ENCODE measurements around the gene PLEKHA8.
A peak's percentile ranks its signal among the peaks of the same experiment; 100 is the strongest.

The PLEKHA8 gene, protein sequence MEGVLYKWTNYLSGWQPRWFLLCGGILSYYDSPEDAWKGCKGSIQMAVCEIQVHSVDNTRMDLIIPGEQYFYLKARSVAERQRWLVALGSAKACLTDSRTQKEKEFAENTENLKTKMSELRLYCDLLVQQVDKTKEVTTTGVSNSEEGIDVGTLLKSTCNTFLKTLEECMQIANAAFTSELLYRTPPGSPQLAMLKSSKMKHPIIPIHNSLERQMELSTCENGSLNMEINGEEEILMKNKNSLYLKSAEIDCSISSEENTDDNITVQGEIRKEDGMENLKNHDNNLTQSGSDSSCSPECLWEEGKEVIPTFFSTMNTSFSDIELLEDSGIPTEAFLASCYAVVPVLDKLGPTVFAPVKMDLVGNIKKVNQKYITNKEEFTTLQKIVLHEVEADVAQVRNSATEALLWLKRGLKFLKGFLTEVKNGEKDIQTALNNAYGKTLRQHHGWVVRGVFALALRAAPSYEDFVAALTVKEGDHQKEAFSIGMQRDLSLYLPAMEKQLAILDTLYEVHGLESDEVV

DNA sequence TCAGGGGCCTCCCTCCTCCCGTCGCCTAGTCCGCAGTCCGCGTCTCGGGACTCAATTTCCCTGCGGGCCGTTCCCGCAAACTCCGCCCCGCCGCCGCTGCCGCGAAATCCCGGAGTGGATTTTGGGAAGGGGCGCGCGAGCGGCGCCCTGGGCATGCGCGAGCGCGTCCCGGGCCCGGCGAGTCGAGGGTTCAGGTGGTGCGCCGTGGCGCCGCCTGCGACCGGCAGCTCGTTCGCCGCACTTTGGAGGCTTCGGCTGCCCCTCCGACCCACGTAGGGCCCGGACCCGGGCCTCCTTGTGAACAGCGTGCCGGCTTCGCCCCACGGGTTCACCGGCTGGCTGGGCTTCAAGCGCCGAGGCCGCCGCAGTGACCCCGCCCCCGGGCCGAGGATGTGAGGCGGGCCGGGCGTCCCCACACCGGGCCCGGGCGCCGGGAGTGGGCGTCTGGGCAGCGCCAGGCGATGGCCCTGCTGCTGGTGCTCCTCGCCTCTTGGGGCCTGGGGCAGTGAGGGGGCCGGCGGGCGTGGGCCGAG is at the start of gene PLEKHA8:
Gene PLEKHA8, plus strand, starts transcription at position 197 of the 533 bp plus-strand sequence. CDS start 351 bp downstream, outside the sequence.
- ChIA-PET POLR2A (interaction anchor here (0.7 to 1.4 kb wide), 3 partner anchors 40 to 111 kb away, joined by 3 to 6 read pairs (median 3); no protein-coding TSS in a partner anchor), CTCF (interaction anchor here (0.6 kb wide), 1 partner anchor 45 kb away, joined by 4 read pairs; no protein-coding TSS in a partner anchor)
- peak; percentile 90 for TF ChIP-seq FOXM1 (IDR thresholded peaks at IDR 0.05; ENCODE audit: borderline replicate concordance)
- TF ChIP-seq FOXK2 (IDR thresholded peaks at IDR 0.05): no peak
- TF ChIP-seq ARNT (IDR thresholded peaks at IDR 0.05): no peak
- TF ChIP-seq NFRKB (IDR thresholded peaks at IDR 0.05): no peak
- DNase-seq (ENCODE audit: extremely low spot score): peak; percentile 85

DNA sequence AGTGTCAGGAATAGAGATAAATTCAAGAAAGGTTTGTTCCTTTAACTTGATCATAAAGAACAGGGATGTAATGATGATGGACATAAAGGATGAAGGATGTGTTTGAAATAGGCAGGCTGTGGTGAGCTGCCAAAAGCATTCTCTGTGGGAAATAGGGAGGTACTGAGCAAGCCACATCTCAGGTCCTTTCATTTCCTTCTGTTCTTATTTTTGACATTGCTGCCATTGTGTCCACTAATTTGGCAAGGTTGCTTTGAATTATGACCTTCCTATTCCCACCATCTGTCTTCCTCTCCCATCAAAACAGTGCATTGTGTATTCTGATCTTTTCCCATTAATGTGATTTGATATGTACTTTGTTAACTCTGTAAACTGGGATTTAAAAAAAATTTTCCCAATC is 48.1 kb upstream of the PLEKHA8 start:
- DNase-seq (ENCODE audit: extremely low spot score): no peak
- TF ChIP-seq TARDBP (IDR thresholded peaks at IDR 0.05) (no peak), FOXK2 (IDR thresholded peaks at IDR 0.05) (no peak), L3MBTL2 (conservative IDR thresholded peaks at IDR 0.05) (no peak), LEF1 (IDR thresholded peaks at IDR 0.05; ENCODE audit: borderline replicate concordance) (no peak), FOXA1 (IDR thresholded peaks at IDR 0.05) (no peak)
- ChIA-PET POLR2A (no interaction called here), CTCF (no interaction called here)

DNA sequence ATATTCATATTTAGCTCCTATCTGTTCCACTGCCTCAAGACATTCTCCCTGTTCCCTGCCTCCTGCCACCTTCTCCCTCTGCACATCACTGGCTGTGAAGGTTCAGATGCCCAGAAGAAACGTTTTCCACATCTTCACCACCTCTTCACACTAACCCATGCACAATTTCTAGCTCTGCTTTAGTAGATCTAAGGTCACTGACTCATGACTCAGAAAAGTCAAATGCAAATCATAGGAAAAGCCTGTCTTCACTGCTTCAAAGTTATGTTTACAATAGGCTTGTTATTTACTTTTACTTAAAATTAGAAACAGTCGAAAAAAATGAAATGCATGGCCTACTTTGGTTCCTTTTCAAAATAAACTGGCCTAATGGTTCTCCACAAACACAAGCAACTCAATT is 41.1 kb upstream of the PLEKHA8 start:
- DNase-seq (ENCODE audit: extremely low spot score): no peak
- ChIA-PET CTCF (interaction anchor here (1.4 kb wide), 1 partner anchor 75 kb away, joined by 4 read pairs; no protein-coding TSS in a partner anchor), POLR2A (interaction anchor here (1.3 to 1.5 kb wide), 2 partner anchors 19 to 41 kb away, joined by 4 to 6 read pairs; partner anchors contain the start of gene PLEKHA8)
- TF ChIP-seq, protein P1, sequence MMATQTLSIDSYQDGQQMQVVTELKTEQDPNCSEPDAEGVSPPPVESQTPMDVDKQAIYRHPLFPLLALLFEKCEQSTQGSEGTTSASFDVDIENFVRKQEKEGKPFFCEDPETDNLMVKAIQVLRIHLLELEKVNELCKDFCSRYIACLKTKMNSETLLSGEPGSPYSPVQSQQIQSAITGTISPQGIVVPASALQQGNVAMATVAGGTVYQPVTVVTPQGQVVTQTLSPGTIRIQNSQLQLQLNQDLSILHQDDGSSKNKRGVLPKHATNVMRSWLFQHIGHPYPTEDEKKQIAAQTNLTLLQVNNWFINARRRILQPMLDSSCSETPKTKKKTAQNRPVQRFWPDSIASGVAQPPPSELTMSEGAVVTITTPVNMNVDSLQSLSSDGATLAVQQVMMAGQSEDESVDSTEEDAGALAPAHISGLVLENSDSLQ (IDR thresholded peaks at IDR 0.05): no peak
- no peak for TF ChIP-seq ELF4 (IDR thresholded peaks at IDR 0.05)
- no peak for TF ChIP-seq FOXM1 (IDR thresholded peaks at IDR 0.05; ENCODE audit: borderline replicate concordance)
- no peak for TF ChIP-seq TARDBP (IDR thresholded peaks at IDR 0.05)
- no peak for TF ChIP-seq SUZ12 (IDR thresholded peaks at IDR 0.05)
- no peak for TF ChIP-seq BHLHE40 (IDR thresholded peaks at IDR 0.05; ENCODE audit: borderline replicate concordance)
- TF ChIP-seq SP1 (IDR thresholded peaks at IDR 0.05): no peak
- no peak for TF ChIP-seq HDGF (IDR thresholded peaks at IDR 0.05; ENCODE audit: borderline replicate concordance)
- TF ChIP-seq L3MBTL2 (conservative IDR thresholded peaks at IDR 0.05): no peak
- TF ChIP-seq NFRKB (IDR thresholded peaks at IDR 0.05): no peak
- TF ChIP-seq LEF1 (IDR thresholded peaks at IDR 0.05; ENCODE audit: borderline replicate concordance): no peak
- no peak for TF ChIP-seq FOXK2 (IDR thresholded peaks at IDR 0.05)
- no peak for TF ChIP-seq ARNT (IDR thresholded peaks at IDR 0.05)
- no peak for TF ChIP-seq ZNF384 (IDR thresholded peaks at IDR 0.05)
- no peak for TF ChIP-seq CTBP1 (IDR thresholded peaks at IDR 0.05; ENCODE audit: borderline replicate concordance)

DNA sequence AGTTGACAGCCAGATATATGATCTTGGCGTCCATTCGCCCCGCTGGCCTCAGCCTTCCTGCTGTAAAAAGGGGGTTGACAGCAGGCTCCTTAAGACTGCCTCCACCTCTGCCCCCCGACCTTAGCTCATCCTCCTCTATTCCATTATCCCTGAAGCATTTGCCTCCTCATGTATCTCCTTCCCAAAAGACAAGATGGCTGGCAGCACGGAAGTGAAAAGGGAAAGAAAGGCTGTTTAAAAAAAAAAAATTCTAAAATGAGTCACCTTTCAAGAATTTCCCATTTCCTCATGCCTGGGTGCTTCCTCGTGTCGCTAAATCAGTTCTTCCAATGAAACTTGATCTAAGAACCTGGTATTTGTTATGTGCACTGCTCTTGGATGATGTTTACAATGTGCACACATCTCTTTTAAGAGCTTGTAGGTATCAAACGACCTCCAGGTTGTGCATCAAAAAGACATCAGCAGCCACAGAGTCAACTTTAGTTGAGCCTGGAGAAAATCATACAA is 40.3 kb upstream of the PLEKHA8 start:
- POLR2A ChIA-PET: interaction anchor here (1.1 to 1.5 kb wide), 3 partner anchors 18 to 41 kb away, joined by 4 to 6 read pairs (median 5); partner anchors contain the start of gene PLEKHA8
- TF ChIP-seq FOXK2 (IDR thresholded peaks at IDR 0.05) (0 out of 2 replicates have a peak, but pooled peaks have one; percentile 42), NFRKB (IDR thresholded peaks at IDR 0.05) (0 out of 2 replicates have a peak, but pooled peaks have one; percentile 29), ZNF384 (IDR thresholded peaks at IDR 0.05) (peak; percentile 90), CTBP1 (IDR thresholded peaks at IDR 0.05; ENCODE audit: borderline replicate concordance) (peak; percentile 23; the same call in 1 of the 2 replicates), SUZ12 (IDR thresholded peaks at IDR 0.05) (no peak), LEF1 (IDR thresholded peaks at IDR 0.05; ENCODE audit: borderline replicate concordance) (peak; percentile 58; the same call in 1 of the 2 replicates), ELF4 (IDR thresholded peaks at IDR 0.05) (peak; percentile 12; the same call in 1 of the 2 replicates)
- TF ChIP-seq, protein P1 (IDR thresholded peaks at IDR 0.05): no peak
- peak; percentile 48 for DNase-seq (ENCODE audit: extremely low spot score)
- CTCF ChIA-PET: interaction anchor here (1.4 kb wide), 1 partner anchor 74 kb away, joined by 4 read pairs; no protein-coding TSS in a partner anchor

DNA sequence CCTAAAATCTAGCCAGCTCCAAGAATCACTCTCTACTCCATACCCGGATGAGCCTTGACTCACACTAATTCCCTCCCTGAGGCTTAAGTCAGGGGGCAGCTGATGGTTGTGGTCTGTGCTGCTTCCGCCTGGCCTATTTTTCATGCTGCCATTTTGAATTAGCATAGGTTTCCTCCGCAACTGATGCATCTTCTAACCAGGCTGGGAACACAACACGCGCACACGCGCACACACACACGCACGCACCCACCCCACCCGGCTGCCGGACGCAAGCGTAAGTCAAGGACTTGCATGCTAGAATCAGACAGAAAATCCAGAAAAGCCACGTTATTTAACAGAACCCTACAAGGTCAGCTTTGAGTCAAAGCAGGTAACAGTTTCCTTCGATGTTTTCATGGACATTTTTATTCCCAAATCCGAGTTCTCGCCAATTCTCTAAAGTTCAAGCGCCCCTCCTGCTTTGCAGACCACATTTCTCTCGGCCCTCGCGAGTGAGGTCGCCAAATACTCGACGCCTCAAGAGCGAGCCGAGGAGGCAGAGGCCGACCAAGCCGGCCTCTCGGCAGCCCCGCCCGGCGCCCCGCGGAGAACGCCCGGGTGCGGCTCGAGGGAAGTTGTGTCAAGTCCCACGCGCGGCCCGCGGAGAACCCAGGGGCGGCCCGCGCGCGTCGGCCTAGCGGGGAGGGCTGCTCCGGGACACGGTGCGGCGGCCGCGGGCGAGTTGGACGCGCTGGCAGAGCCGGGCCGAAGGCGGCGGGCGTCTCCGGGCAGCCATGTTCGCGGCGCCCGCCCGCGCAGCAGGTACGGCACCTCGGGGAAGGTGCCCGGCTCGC is 39.6 kb upstream of the PLEKHA8 start:
- TF ChIP-seq FOXM1 (IDR thresholded peaks at IDR 0.05; ENCODE audit: borderline replicate concordance) (no peak), L3MBTL2 (conservative IDR thresholded peaks at IDR 0.05) (peak; percentile 84)
- DNase-seq (ENCODE audit: extremely low spot score): peak; percentile 43
- ChIA-PET CTCF (interaction anchor here (1.4 kb wide), 1 partner anchor 73 kb away, joined by 4 read pairs; no protein-coding TSS in a partner anchor), POLR2A (interaction anchor here (1.1 to 1.5 kb wide), 3 partner anchors 17 to 40 kb away, joined by 4 to 6 read pairs (median 5); partner anchors contain the start of gene PLEKHA8)
